ENCODE results near the gene CD96.

GRCh38 chr3:111598139-111598538 lies 56.1 kb downstream of the CD96 start:
- TF ChIP-seq POLR2A (IDR thresholded peaks at IDR 0.05) (no peak), CTCF (IDR thresholded peaks at IDR 0.05) (no peak), POLR2AphosphoS5 (IDR thresholded peaks at IDR 0.05) (no peak)

All from breast epithelium (tissue), 3 donors.